NCI-H1105 treated with DMSO at 0.1 percent for 48 hours (cell line): ENCODE data around the gene ACSM4.
A peak's percentile ranks its signal among the peaks of the same experiment; 100 is the strongest.

Experiments
- DNase-seq: peaks from one replicate; lab custom pipeline; 2025; lab: John Stamatoyannopoulos, UW

Gene ACSM4

GRCh38 chr12:7339675-7340074 is 35.8 kb downstream of the ACSM4 start:
- DNase-seq, result no peak

- DNase-seq, result no peak
Observed at GRCh38 chr12:7344833-7345606, 41.1 kb downstream of the ACSM4 start.

GRCh38 chr12:7346551-7347225 is 42.8 kb downstream of the ACSM4 start:
- DNase-seq, result no peak

- no peak for DNase-seq
Observed at GRCh38 chr12:7349418-7349817, 45.5 kb downstream of the ACSM4 start.

GRCh38 chr12:7351177-7351576 is 47.3 kb downstream of the ACSM4 start:
- DNase-seq, result no peak

GRCh38 chr12:7352661-7353060 is 48.8 kb downstream of the ACSM4 start:
- no peak for DNase-seq

- no peak for DNase-seq
Observed at GRCh38 chr12:7354529-7354928, 50.7 kb downstream of the ACSM4 start.

- DNase-seq, result no peak
Observed at GRCh38 chr12:7361265-7361664, 57.4 kb downstream of the ACSM4 start.

- DNase-seq, result no peak
Observed at GRCh38 chr12:7362734-7363133, 58.9 kb downstream of the ACSM4 start.

- DNase-seq, result no peak
Observed at GRCh38 chr12:7369274-7369729, 65.4 kb downstream of the ACSM4 start.

GRCh38 chr12:7373226-7373625 is 69.4 kb downstream of the ACSM4 start:
- DNase-seq, result no peak

GRCh38 chr12:7374423-7375144 is 70.7 kb downstream of the ACSM4 start:
- peak; percentile 5 for DNase-seq

- DNase-seq, result no peak
Observed at GRCh38 chr12:7375145-7375543, 71.3 kb downstream of the ACSM4 start.

GRCh38 chr12:7376196-7376595 is 72.3 kb downstream of the ACSM4 start:
- no peak for DNase-seq
